Inflammatory macrophage treated with lipopolysaccharide for 4 hours (primary cell): ENCODE measurements around the gene AKAP17A.
"Not testable (repeated sequence)": the region's sequence is repeated elsewhere in the genome, so short reads cannot be mapped to it uniquely, and the experiment has no call there.

Source experiments
- DNase-seq: peaks from one replicate; pipeline ENCODE4 v3.0.0-alpha.2; 2020

Gene AKAP17A

DNA sequence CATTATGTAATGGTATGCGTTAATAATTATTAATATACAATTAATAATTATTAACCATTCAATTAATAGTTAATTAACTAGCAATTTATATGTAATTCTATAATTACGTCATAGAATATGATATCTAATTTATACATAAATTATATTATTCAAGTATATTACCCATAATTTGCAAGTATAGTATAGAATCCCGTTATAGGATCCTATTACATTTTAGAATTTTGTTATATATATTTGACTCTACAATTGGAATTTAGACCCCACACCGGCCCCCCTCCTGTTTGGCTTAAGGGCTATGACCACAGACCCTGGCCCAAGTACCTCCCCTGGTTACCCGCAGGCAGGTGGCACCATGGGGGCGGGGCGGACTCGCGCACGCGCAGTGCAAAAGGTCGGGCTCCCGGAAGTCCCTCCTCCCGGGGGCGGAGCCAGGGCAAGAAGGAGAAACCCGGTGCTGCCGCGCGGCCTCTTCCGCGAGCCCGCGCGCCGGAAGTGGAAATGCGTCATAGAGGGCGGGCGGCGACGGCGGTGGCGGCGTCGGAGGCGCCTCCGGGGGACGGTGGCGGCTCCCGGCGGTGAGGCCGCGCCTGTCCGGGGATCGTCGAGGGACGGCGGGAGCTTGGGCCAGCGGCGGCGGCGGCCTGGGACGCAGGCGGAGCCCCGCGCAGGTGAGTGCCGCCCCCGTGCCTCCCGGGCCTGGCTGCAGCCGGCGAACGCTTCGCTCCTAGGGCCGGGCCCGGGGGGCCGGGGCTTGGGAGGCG, at the start of gene AKAP17A:
Gene AKAP17A, plus strand, starts transcription at position 503 of the 761 bp plus-strand sequence. CDS start 1,859 bp downstream, outside the sequence.
- DNase-seq = peak; percentile 95

- DNase-seq = no peak
Measured at GRCh38 chrX:1542994-1543725, 48.2 kb upstream of the AKAP17A start.

- DNase-seq = no peak
Measured at GRCh38 chrX:1545776-1546408, 45.5 kb upstream of the AKAP17A start.

- DNase-seq = no peak
Measured at GRCh38 chrX:1546691-1547251, 44.6 kb upstream of the AKAP17A start.

DNA sequence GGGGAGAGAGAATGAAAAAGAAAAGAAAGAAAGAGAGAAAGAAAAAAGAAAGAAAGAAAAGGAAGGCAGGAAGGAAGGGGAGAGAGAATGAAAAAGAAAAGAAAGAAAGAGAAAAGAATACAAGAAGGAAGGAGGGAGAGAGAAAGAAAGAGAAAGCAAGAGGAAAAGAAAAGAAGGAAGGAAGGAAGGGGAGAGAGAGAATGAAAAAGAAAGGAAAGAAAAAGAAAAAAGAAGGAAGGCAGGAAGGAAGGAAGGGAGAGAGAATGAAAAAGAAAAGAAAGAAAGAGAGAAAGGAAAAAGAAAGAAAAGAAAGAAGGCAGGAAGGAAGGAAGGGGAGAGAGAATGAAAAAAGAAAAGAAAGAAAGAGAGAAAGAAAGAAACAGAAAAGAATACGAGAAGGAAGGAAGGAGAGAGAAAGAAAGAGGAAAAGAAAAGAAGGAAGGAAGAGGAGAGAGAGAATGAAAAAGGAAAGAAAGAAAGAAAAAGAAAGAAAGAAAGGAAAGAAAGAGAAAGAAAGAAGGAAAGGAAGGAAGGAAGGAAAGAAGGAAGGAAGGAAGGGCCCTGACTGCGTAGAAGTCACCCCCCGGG, 39.4 kb upstream of the AKAP17A start:
- DNase-seq = no peak

DNA sequence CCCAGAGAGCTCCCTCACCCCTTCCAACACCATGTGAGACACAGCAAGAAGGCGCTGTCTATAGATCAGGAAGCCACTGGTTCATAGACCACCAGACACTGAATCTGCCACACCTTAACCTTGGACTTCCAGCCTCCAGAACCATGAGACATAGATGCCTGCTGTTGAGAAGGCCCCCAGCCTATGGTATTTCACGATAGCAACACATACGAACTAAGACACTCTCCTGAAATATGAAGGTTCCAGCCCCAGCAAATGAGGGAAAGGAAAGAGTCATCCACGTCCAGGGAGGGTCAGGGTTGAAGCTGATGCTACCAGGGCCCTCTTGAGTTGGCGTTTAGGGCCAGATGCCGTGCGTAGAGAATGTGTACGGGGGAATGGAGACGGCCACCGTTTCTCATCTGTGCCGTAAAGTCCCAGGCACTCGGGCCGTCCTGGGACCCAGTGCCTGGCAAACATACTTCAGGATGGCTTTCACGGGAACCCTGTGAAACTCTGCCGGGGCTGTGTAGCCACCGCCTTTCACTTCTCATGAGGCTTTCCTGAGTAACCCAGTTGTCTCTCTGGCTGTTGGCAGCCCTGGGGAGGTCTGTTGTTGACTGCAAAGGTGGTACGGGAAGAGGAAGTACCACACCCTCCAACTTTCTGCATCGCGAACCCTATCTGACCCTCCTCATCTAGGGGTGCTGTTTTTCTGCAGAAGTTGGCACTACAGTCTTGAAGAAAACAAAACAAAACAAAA, 36.8 kb upstream of the AKAP17A start:
- no peak for DNase-seq

DNA sequence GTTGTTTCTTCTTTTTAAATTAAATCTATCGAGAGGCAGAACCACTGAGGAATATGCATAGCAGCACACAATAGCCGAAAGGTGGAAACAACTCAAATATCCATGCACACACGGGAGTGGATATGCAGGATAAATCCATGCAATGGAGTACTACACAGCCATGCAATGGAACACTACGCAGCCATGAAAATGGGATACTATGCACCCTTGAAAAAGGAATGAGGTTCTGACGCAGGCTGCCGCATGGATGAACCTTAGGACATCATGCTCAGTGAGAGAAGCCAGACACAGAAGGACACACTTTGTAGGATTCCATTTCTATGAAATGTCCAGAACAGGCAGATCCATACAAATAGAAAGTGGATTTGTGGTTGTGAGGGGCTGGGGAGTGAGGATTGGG, 36.0 kb upstream of the AKAP17A start:
- no peak for DNase-seq

GRCh38 chrX:1557442-1557841, 34.0 kb upstream of the AKAP17A start:
- DNase-seq = not testable (repeated sequence)

DNA sequence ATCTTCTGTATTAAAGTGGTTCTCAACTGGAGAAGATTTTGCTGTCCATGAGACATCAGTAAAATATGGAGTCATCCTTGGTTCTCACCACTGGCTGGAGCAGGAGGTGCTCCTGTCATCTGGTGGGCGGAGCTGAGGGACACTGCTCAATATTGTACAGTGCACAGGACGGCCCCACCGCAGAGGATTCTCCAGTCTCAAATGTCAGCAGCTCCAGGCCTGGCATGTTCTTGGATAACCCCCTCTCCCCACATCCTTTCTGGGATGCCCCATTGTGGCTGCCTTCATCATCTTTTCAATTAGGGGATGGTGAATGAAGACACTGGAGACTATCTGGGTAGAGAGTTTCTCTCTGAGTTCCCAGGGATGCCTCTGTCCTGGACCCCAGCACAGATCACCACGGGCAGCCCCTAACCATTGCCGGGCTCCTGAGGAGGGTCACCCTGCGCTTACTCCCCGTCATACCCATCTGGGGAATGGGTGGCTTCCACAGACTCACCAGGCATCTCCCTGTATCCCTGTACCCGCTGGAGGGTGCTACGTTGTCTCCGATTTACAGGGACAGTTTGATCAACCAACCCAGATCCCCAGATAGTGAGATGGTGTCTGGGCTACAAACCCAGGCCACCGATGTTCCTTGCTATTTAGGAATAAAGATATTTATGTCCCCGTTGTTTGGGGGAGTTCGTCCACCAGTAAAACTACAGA, 32.5 kb upstream of the AKAP17A start:
- DNase-seq = no peak

DNA sequence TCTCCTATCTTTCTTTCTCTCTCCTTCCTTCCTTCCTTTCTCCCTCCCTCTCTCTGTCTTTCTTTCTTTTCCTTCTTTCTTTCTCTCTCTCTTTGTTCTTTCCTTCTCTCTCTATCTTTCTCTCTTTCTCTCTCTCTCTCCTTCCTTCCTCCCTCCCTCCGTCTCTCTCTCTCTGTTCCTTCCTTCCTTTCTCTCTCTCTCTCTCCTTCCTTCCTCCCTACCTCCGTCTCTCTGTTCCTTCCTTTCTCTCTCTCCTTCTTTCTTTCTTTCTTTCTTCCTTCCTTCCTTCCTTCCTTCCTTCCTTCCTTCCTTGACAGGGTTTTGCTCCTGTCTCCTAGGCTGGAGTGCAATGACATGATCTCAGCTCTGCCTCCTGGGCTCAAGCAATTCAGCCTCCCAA, 30.2 kb upstream of the AKAP17A start:
- no peak for DNase-seq

DNA sequence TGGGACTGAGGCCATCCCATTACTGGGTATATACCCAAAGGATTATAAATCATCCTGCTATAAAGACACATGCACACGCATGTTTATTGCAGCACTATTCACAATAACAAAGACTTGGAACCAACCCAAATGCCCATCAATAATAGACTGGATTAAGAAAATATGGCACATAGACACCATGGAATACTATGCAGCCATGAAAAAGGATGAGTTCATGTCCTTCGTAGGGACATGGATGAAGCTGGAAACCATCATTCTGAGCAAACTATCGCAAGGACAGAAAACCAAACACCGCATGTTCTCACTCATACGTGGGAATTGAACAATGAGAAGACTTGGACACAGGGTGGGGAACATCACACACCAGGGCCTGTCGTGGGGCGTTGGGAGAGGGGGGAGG, 27.3 kb upstream of the AKAP17A start:
- not testable (repeated sequence) for DNase-seq

- no peak for DNase-seq
Measured at GRCh38 chrX:1564750-1565683, 26.4 kb upstream of the AKAP17A start.

- DNase-seq = not testable (repeated sequence)
Measured at GRCh38 chrX:1574181-1574580, 17.2 kb upstream of the AKAP17A start.

DNA sequence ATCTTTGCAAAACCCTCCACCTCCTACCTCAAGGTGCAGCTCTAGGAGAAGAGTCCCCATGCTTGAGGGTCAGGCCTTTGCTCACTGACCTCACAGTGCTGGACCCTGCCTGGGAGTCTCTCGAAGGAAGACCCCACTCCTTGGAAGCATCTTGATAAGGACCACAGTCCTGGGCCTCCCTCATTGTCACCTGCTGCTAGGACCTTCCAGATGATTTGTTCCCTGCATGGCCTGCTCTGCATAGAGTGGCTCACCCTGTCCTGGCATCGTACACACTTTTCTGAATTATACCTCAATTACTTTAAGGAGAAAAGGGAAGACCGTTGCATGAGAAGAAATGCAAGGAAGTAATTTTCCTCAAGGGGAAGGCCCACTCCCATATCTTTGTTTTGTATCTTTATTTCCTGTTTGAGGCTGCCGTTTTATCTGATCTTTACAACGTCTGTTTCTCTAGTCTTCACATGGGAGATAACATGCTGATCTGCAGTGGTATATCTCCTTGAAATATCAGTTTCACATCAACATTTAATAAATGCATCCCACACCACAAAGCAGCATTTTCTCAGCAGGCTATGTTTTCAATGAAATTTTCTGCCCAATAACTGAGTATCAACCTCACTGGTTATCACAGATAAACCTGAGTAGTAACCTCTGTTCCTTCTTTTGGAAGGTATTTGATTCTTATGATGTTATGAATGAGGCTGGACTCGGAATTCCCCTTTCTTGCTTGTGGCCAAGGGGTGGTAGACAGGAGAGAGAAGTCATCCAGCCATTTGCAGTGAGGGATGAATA, 15.0 kb upstream of the AKAP17A start:
- DNase-seq = no peak

GRCh38 chrX:1577845-1578244, 13.6 kb upstream of the AKAP17A start:
- DNase-seq = no peak

GRCh38 chrX:1578511-1579173, 12.8 kb upstream of the AKAP17A start:
- no peak for DNase-seq

GRCh38 chrX:1581132-1581531, 10.3 kb upstream of the AKAP17A start:
- peak; percentile 66 for DNase-seq

GRCh38 chrX:1582686-1583437, 8.5 kb upstream of the AKAP17A start:
- DNase-seq = no peak
